ENCODE measurements around the gene FNDC3B.

FNDC3B gene

DNA sequence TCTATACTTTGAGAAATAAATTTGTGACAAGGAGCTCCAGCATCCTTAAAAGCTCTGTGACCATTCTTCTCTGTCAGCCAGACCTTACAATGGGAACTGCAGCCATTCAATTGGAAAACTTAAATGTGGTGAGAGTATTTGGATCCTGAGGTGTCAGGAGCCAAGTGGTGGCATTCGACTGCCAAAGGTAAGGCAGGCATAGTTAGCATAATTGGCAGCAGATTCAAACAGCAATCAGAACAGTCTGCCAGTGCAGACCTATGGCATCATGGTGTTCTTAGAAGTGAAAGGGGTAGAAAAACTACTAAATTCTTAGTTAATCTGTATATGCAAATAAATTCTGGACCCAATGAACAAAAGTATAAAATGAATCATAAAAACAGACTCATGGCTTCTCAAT is 18.2 kb upstream of the FNDC3B start:
- TF ChIP-seq, protein P1, sequence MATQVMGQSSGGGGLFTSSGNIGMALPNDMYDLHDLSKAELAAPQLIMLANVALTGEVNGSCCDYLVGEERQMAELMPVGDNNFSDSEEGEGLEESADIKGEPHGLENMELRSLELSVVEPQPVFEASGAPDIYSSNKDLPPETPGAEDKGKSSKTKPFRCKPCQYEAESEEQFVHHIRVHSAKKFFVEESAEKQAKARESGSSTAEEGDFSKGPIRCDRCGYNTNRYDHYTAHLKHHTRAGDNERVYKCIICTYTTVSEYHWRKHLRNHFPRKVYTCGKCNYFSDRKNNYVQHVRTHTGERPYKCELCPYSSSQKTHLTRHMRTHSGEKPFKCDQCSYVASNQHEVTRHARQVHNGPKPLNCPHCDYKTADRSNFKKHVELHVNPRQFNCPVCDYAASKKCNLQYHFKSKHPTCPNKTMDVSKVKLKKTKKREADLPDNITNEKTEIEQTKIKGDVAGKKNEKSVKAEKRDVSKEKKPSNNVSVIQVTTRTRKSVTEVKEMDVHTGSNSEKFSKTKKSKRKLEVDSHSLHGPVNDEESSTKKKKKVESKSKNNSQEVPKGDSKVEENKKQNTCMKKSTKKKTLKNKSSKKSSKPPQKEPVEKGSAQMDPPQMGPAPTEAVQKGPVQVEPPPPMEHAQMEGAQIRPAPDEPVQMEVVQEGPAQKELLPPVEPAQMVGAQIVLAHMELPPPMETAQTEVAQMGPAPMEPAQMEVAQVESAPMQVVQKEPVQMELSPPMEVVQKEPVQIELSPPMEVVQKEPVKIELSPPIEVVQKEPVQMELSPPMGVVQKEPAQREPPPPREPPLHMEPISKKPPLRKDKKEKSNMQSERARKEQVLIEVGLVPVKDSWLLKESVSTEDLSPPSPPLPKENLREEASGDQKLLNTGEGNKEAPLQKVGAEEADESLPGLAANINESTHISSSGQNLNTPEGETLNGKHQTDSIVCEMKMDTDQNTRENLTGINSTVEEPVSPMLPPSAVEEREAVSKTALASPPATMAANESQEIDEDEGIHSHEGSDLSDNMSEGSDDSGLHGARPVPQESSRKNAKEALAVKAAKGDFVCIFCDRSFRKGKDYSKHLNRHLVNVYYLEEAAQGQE (IDR thresholded peaks at IDR 0.05; ENCODE audit: insufficient read depth in 1 of 2, low read depth in 2 of 2, low read length in 2 of 2), result no peak
- TF ChIP-seq POLR2AphosphoS5 (IDR thresholded peaks at IDR 0.05; ENCODE audit: low read depth, low read length) (no peak), FOXP2 (optimal IDR thresholded peaks at IDR 0.05; ENCODE audit: borderline replicate concordance, extremely low read depth, extremely low read length, insufficient read depth) (no peak), TAF1 (IDR thresholded peaks at IDR 0.05; ENCODE audit: borderline replicate concordance, insufficient read depth, low read length) (no peak), SIN3A (IDR thresholded peaks at IDR 0.05; ENCODE audit: borderline replicate concordance, insufficient read depth, low read length) (no peak)

DNA sequence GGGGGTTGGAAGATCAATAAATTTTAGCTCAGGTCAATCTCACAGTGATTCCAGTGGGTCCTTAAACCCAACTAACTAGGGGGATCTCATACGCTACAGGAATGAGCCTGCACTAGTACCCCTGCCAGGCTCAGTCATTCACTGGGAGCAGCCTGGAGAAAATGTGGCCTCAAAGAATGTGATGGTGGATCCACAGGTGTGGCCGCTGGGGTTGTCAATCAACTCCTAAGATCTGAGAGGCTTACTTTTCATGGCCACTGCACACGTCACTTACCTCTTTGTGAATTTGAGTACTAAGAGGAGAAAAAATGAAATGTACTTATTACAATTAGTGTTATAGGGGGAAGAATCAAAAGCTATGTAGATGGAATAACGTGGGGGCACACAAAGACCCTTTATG is 17.5 kb upstream of the FNDC3B start:
- no peak for TF ChIP-seq POLR2AphosphoS5 (IDR thresholded peaks at IDR 0.05; ENCODE audit: low read depth, low read length)
- TF ChIP-seq, protein P1 (IDR thresholded peaks at IDR 0.05; ENCODE audit: insufficient read depth in 1 of 2, low read depth in 2 of 2, low read length in 2 of 2), result no peak
- TF ChIP-seq TAF1 (IDR thresholded peaks at IDR 0.05; ENCODE audit: borderline replicate concordance, insufficient read depth, low read length), result no peak
- TF ChIP-seq FOXP2 (optimal IDR thresholded peaks at IDR 0.05; ENCODE audit: borderline replicate concordance, extremely low read depth, extremely low read length, insufficient read depth), result no peak
- no peak for TF ChIP-seq SIN3A (IDR thresholded peaks at IDR 0.05; ENCODE audit: borderline replicate concordance, insufficient read depth, low read length)

DNA sequence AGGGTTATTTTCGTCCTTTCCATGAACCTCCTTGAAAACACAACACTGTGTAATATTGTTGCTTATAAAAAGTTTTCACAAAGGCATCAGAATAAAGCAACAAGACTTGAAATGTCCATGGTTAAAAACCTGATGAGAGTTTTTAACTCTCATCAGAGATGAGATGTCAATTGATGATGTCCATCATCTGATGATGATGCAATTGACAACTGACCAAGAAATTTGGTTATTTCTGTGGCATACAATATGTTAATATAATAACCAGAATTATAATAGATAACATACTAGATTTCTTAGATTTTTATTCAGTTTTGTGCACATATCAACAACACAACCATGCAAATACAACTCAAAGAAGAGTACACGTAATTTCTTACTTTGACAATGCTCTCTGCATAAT is 15.5 kb upstream of the FNDC3B start:
- TF ChIP-seq SIN3A (IDR thresholded peaks at IDR 0.05; ENCODE audit: borderline replicate concordance, insufficient read depth, low read length), result no peak

DNA sequence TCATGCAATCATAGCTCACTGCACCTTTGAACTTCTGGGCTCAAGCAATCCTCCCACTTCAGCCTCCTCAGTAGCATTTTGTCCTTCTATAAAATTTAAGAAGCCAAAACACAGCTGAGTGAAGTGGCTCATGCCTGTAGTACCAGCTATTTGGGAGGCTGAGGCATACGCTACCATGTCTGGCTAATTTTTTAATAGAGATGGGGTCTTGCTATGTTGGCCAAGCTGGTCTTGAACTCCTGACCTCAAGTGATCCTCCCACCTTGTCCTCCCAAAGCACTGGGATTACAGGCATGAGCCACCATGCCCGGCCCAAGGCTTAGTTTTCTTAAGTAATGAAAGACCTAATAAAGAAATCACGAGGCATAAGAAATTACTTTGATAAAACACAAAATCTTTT is 14.7 kb upstream of the FNDC3B start:
- TF ChIP-seq TAF1 (IDR thresholded peaks at IDR 0.05; ENCODE audit: borderline replicate concordance, insufficient read depth, low read length) (no peak), SIN3A (IDR thresholded peaks at IDR 0.05; ENCODE audit: borderline replicate concordance, insufficient read depth, low read length) (no peak), POLR2AphosphoS5 (IDR thresholded peaks at IDR 0.05; ENCODE audit: low read depth, low read length) (no peak)
- TF ChIP-seq, protein P1 (IDR thresholded peaks at IDR 0.05; ENCODE audit: insufficient read depth in 1 of 2, low read depth in 2 of 2, low read length in 2 of 2), result no peak

DNA sequence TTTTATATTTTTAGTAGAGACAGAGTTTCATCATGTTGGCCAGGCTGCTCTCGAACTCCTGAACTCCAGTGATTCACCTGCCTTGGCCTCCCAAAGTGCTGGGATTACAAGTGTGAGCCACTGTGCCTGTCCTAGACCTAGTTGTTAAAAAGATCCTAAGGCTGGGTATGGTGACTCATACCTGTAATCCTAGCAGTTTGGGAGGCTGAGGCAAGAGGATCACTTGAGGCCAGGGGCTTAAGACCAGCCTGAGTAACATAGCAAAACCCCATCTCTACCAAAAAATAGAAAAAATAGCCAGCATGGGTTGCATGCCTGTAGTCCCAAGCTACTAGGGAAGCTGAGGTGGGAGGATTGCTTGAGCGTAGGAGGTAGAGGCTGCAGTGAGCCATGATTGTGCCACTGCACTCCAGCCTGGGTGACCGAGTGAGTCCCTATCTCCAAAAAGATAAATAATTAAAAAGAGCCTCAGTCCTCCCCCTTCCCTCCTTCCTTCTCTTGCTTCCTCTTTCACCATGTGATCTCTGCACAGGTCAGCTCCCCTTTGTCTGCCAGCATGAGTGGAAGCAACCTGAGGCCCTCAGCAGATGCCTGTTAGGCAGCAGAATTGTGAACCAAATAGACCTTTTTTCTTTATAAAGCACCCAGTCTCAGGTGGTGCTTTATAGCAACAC is 9.8 kb upstream of the FNDC3B start:
- TF ChIP-seq POLR2AphosphoS5 (IDR thresholded peaks at IDR 0.05; ENCODE audit: low read depth, low read length), result no peak
- no peak for TF ChIP-seq FOXP2 (optimal IDR thresholded peaks at IDR 0.05; ENCODE audit: borderline replicate concordance, extremely low read depth, extremely low read length, insufficient read depth)
- no peak for TF ChIP-seq SIN3A (IDR thresholded peaks at IDR 0.05; ENCODE audit: borderline replicate concordance, insufficient read depth, low read length)
- no peak for TF ChIP-seq TAF1 (IDR thresholded peaks at IDR 0.05; ENCODE audit: borderline replicate concordance, insufficient read depth, low read length)
- TF ChIP-seq, protein P1 (IDR thresholded peaks at IDR 0.05; ENCODE audit: insufficient read depth in 1 of 2, low read depth in 2 of 2, low read length in 2 of 2), result no peak

Measured in PFSK-1 (cell line).